HCT116 (cell line): ENCODE results near the gene DISP2. TPM values are rescaled to one million over a fixed set of nuclear protein-coding genes. Genes with fewer than 3 reads are reported as not detected.

Source experiments
- ATAC-seq: fragments of 200-7000 bp; cut with Tn5 transposase; 2 replicates; pipeline ENCODE4 v1.9.1; 2020; ENCODE audit warnings: mild to moderate bottlenecking, moderate library complexity
- BruUV-seq: library from RNA; stranded (reverse); fragments of 400-500 nt; replicated peaks from 2 replicates; lab custom pipeline; 2021; lab: Mats Ljungman, UMichigan
- CTCF ChIA-PET: fragments of 300-600 bp; sonication (Branson Sonifier 250); formaldehyde crosslinking; loops from one replicate; lab custom pipeline; 2021; ENCODE audit warnings: antibody characterized with exemption; lab: Charles Lee
- POLR2A ChIA-PET: fragments of 300-600, 350-600 bp; sonication (Branson Sonifier 250); formaldehyde crosslinking; loops from one replicate; lab custom pipeline; 2021; ENCODE audit warnings: antibody characterized with exemption; lab: Charles Lee
- RAD21 ChIA-PET, 2 experiments: fragments of 300-600 bp; sonication (Branson Sonifier 250); formaldehyde crosslinking; loops; one replicate each; lab custom pipeline; 2023; ENCODE audit warnings: low total read pairs in 2 of 2; ENCODE audit not compliant: uncharacterized antibody in 2 of 2, unreplicated experiment in 2 of 2, low non-redundant PET in 1 of 2; lab: Charles Lee
- DNase-seq: peaks from one replicate; pipeline ENCODE4 v3.0.0-alpha.2; 2010; ENCODE audit warnings: low read depth, low spot score
- H2AFZ ChIP-seq: fragments of 200-600 bp; shearing (Covaris generic), sonication (generic); 2 replicates; pipeline ENCODE4 v1.6.1; 2017; ENCODE audit warnings: low read depth, mixed run types, mixed read lengths, antibody characterized with exemption, low read length; ENCODE audit not compliant: poor library complexity, severe bottlenecking
- H3K27ac ChIP-seq: 2 replicates; pipeline ENCODE4 v1.5.1; 2012; ENCODE audit warnings: low read depth, low read length
- H3K27me3 ChIP-seq: fragments of 200-600 bp; sonication (generic); 2 replicates; pipeline ENCODE4 v1.6.1; 2016; ENCODE audit warnings: mixed run types, low read length, mixed read lengths; ENCODE audit not compliant: insufficient read depth
- H3K36me3 ChIP-seq, 2 experiments: fragments of 200-500 bp in 1 of 2; fragments of 200-600 bp in 1 of 2; sonication (Bioruptor generic) in 1 of 2; sonication (generic) in 1 of 2; 2 replicates each; pipeline versions ENCODE4 v1.5.1 to v1.6.1; 2014 to 2016; ENCODE audit warnings: low read length in 2 of 2, inconsistent platforms in 1 of 2, mixed read lengths in 1 of 2, mixed run types in 1 of 2; ENCODE audit not compliant: insufficient read depth in 2 of 2, control insufficient read depth in 1 of 2
- H3K4me1 ChIP-seq, 2 experiments: fragments of 200-600 bp in 1 of 2; sonication (generic) in 1 of 2; 2 replicates each; pipeline versions ENCODE4 v1.5.1 to v1.6.1; 2012 to 2017; ENCODE audit warnings: low read length in 2 of 2, inconsistent platforms in 1 of 2, mild to moderate bottlenecking in 1 of 2, mixed read lengths in 1 of 2, mixed run types in 1 of 2, moderate library complexity in 1 of 2; ENCODE audit not compliant: insufficient read depth in 2 of 2, control insufficient read depth in 1 of 2
- H3K4me2 ChIP-seq: fragments of 200-600 bp; sonication (generic); 2 replicates; pipeline ENCODE4 v1.6.1; 2017; ENCODE audit warnings: mixed run types, low read length, mixed read lengths
- H3K4me3 ChIP-seq, 2 experiments: fragments of 200-600 bp in 1 of 2; sonication (generic) in 1 of 2; replicated peaks in 1 of 2; 2 replicates each; pipeline ENCODE4 v1.5.1; 2011 to 2016; ENCODE audit warnings: low read length in 2 of 2, control low read depth in 1 of 2, low read depth in 1 of 2, mild to moderate bottlenecking in 1 of 2, mixed read lengths in 1 of 2, mixed run types in 1 of 2
- H3K79me2 ChIP-seq: fragments of 200-600 bp; sonication (generic); 2 replicates; pipeline ENCODE4 v1.6.1; 2017; ENCODE audit warnings: mild to moderate bottlenecking, mixed run types, low read length, moderate library complexity, mixed read lengths; ENCODE audit not compliant: insufficient read depth
- H3K9ac ChIP-seq: fragments of 200-600 bp; sonication (generic); 2 replicates; pipeline ENCODE4 v1.6.1; 2016; ENCODE audit warnings: low read length, mixed read lengths
- H3K9me2 ChIP-seq: fragments of 200-600 bp; sonication (generic), shearing (Covaris generic); 2 replicates; pipeline ENCODE4 v1.6.1; 2017; ENCODE audit warnings: mixed run types, mild to moderate bottlenecking, moderate library complexity; ENCODE audit not compliant: insufficient read depth
- H3K9me3 ChIP-seq, 2 experiments: fragments of 200-500 bp in 1 of 2; fragments of 200-600 bp in 1 of 2; sonication (Bioruptor generic) in 1 of 2; sonication (generic) in 1 of 2; 2 replicates each; pipeline ENCODE4 v1.6.1; 2014 to 2017; ENCODE audit warnings: low read length in 2 of 2, mixed read lengths in 2 of 2, inconsistent platforms in 1 of 2, low read depth in 1 of 2, mild to moderate bottlenecking in 1 of 2, mixed run types in 1 of 2, moderate library complexity in 1 of 2; ENCODE audit not compliant: control insufficient read depth in 1 of 2, insufficient read depth in 1 of 2
- H4K20me1 ChIP-seq: fragments of 200-600 bp; sonication (generic), shearing (Covaris generic); 2 replicates; pipeline ENCODE4 v1.6.1; 2017; ENCODE audit warnings: mixed run types, mild to moderate bottlenecking, moderate library complexity; ENCODE audit not compliant: insufficient read depth
- CTCF ChIP-seq, 3 experiments: fragments of 200-600 bp in 1 of 3; sonication (generic) in 1 of 3; IDR thresholded peaks in 2 of 3; conservative IDR thresholded peaks in 1 of 3; 2 replicates each; pipeline ENCODE4 v1.5.1; 2012 to 2017; ENCODE audit warnings: low read depth in 2 of 3, low read length in 2 of 3, antibody characterized with exemption in 1 of 3, borderline replicate concordance in 1 of 3, control low read depth in 1 of 3, mild to moderate bottlenecking in 1 of 3, mixed read lengths in 1 of 3, mixed run types in 1 of 3, moderate library complexity in 1 of 3; ENCODE audit not compliant: insufficient read depth in 1 of 3
- EZH2phosphoT487 ChIP-seq: fragments of 200-600 bp; IDR thresholded peaks from 2 replicates; pipeline ENCODE4 v1.6.1; 2018; ENCODE audit warnings: antibody characterized with exemption, borderline replicate concordance
- JUND ChIP-seq: IDR thresholded peaks from 2 replicates; pipeline ENCODE4 v1.6.1; 2012
- MAX ChIP-seq: IDR thresholded peaks from 2 replicates; pipeline ENCODE4 v1.6.1; 2012
- POLR2AphosphoS5 ChIP-seq: IDR thresholded peaks from 2 replicates; pipeline ENCODE4 v1.6.1; 2011; ENCODE audit warnings: mild to moderate bottlenecking, low read depth, low read length, moderate library complexity
- RAD21 ChIP-seq: IDR thresholded peaks from 2 replicates; pipeline ENCODE4 v1.6.1; 2012; ENCODE audit warnings: low read depth, mild to moderate bottlenecking
- SRF ChIP-seq: IDR thresholded peaks from 2 replicates; pipeline ENCODE4 v1.6.1; 2012; ENCODE audit warnings: low read depth
- TCF7L2 ChIP-seq: IDR thresholded peaks from 2 replicates; pipeline ENCODE4 v1.7.0; 2011; ENCODE audit warnings: borderline replicate concordance, inconsistent platforms; ENCODE audit not compliant: insufficient read depth, insufficient read length; ENCODE audit errors: extremely low read depth
- ZBTB33 ChIP-seq: IDR thresholded peaks from 2 replicates; pipeline ENCODE4 v1.6.1; 2011; ENCODE audit warnings: mild to moderate bottlenecking, low read length, moderate library complexity; ENCODE audit not compliant: insufficient replicate concordance; ENCODE audit errors: extremely low read depth
- ZFX ChIP-seq: fragments of 450-650 bp; IDR thresholded peaks from 2 replicates; pipeline ENCODE4 v1.6.1; 2017
- ZNF274 ChIP-seq: fragments of 200-500 bp; sonication (Bioruptor generic); IDR thresholded peaks from 2 replicates; pipeline ENCODE4 v1.6.1; 2014; ENCODE audit warnings: mild to moderate bottlenecking, low read depth, low read length, inconsistent platforms
- intact Hi-C: fragments of 100-400 bp; cut with micrococcal nuclease; formaldehyde crosslinking; loops from 2 replicates; pipeline ENCODE4 v1.10.0; 2022
- total RNA-seq: library from RNA; stranded (reverse); gene quantifications from one replicate; pipeline ENCODE4 v1.2.1, GENCODE V29; 2021; ENCODE audit not compliant: unreplicated experiment

Gene DISP2
- total RNA-seq, 1 experiment from 2014 or later = 3.3 TPM

GRCh38 chr15:40340740-40341400 is 17.1 kb upstream of the DISP2 start, which contains the start of gene CCDC9B:
TSS of gene CCDC9B (minus strand) at chr15:40340939. CDS start at chr15:40340819, 120 bp downstream.
- peak; percentile 41 for ATAC-seq
- CTCF ChIA-PET = interaction anchor here (0.6 to 5.2 kb wide), 14 partner anchors 8 to 517 kb away, joined by 3 to 55 read pairs (median 4); partner anchors contain the start of genes INAFM2 and IVD
- Histone ChIP-seq H3K27ac (peak within 1 kb of the TSS; percentile 92), H3K9ac (peak within 1 kb of the TSS; percentile 76), H3K36me3 (peaks cover 0 to 3% of the 10 kb centered on the region in 2 experiments; a peak in 1 of 4 replicates), H2AFZ (no peak within 1 kb of the TSS), H3K4me2 (peak within 1 kb of the TSS; percentile 87), H3K9me2 (no peaks in the 10 kb centered on the region), H3K4me1 (peaks cover 41 to 67% of the 10 kb centered on the region in 2 experiments), H3K27me3 (no peaks in the 10 kb centered on the region), H3K79me2 (peaks cover 5% of the 10 kb centered on the region; the same call in 1 of the 2 replicates), H4K20me1 (no peaks in the 10 kb centered on the region)
- no TSS peak for BruUV-seq
- RAD21 ChIA-PET = interaction anchor here (1.3 kb wide), 2 partner anchors 81 kb away, joined by 3 to 7 read pairs; no protein-coding TSS in a partner anchor
- POLR2A ChIA-PET = interaction anchor here (1.0 to 3.4 kb wide), 6 partner anchors 15 to 62 kb away, joined by 3 to 11 read pairs (median 3); partner anchors contain the start of genes DISP2 and INAFM2
- TF ChIP-seq RAD21 = no peak
- peak; percentile 24 for TF ChIP-seq TCF7L2
- peak; percentile 71 for TF ChIP-seq ZFX
- peak; percentile 75 for TF ChIP-seq POLR2AphosphoS5
- TF ChIP-seq, all 23 proteins: peak for 3
- peak; percentile 48 for DNase-seq
- Histone ChIP-seq H3K4me3 (peak within 1 kb of the TSS; percentile 57 to 60), H3K9me3 (no peaks in the 10 kb centered on the region)
- intact Hi-C loops = loop anchor here (1.0 to 10.0 kb wide), 2 partner anchors 81 to 164 kb away; no protein-coding TSS in a partner anchor

- H3K4me2 ChIP-seq = no peak overlapping the region
- no peak overlapping the region for H3K9ac ChIP-seq
- no peaks in the 10 kb centered on the region for H3K36me3 ChIP-seq
- CTCF ChIA-PET = interaction anchor here (0.8 to 2.9 kb wide), 4 partner anchors 13 to 20 kb away, joined by 3 to 22 read pairs (median 3); partner anchors contain the start of gene DISP2
- no peaks in the 10 kb centered on the region for H3K27me3 ChIP-seq
- intact Hi-C loops = loop anchor here (10.0 kb wide), 1 partner anchor 162 kb away; no protein-coding TSS in a partner anchor
- no peaks in the 10 kb centered on the region for H3K9me3 ChIP-seq
- H3K9me2 ChIP-seq = no peaks in the 10 kb centered on the region
- no peak overlapping the region for H2AFZ ChIP-seq
- peaks cover 38 to 78% of the 10 kb centered on the region in 2 experiments for H3K4me1 ChIP-seq
- peaks cover 5% of the 10 kb centered on the region; the same call in 1 of the 2 replicates for H3K79me2 ChIP-seq
- BruUV-seq = no TSS peak
- no peak for DNase-seq
- H4K20me1 ChIP-seq = no peaks in the 10 kb centered on the region
- RAD21 ChIA-PET = no interaction called here
- POLR2A ChIA-PET = no interaction called here
- no peak for ATAC-seq
- no peak overlapping the region for H3K4me3 ChIP-seq
- no peak overlapping the region for H3K27ac ChIP-seq
- TF ChIP-seq CTCF (IDR thresholded peaks at IDR 0.05 in 2 of 3, conservative IDR thresholded peaks at IDR 0.05 in 1 of 3; ENCODE audit: borderline replicate concordance in 1 of 3, insufficient read depth in 1 of 3, low read depth in 2 of 3, low read length in 2 of 3) (no peak), SRF (no peak), ZNF274 (no peak), RAD21 (no peak), ZBTB33 (no peak), JUND (no peak), EZH2phosphoT487 (no peak), TCF7L2 (no peak), MAX (no peak)
Observed at GRCh38 chr15:40342416-40343320, 15.4 kb upstream of the DISP2 start.
